Mesodermal cell (in vitro differentiated cells): Measurements from ENCODE around the gene ZBED3.
"Not testable (repeated sequence)": the region's sequence is repeated elsewhere in the genome, so short reads cannot be mapped to it uniquely, and the experiment has no call there.

Experiments
- H3K27ac ChIP-seq: 2 replicates; pipeline ENCODE4 v1.7.0; 2013; ENCODE audit warnings: mild to moderate bottlenecking, low read depth, low read length, moderate library complexity; ENCODE audit not compliant: severe bottlenecking
- H3K36me3 ChIP-seq: 2 replicates; pipeline ENCODE4 v1.7.1; 2013; ENCODE audit warnings: mild to moderate bottlenecking, low read length, moderate library complexity; ENCODE audit not compliant: control insufficient read depth, insufficient read depth
- H3K4me1 ChIP-seq: one replicate; pipeline ENCODE4 v1.7.1; 2013; ENCODE audit warnings: mild to moderate bottlenecking, low read length; ENCODE audit not compliant: insufficient read depth, control insufficient read depth, poor library complexity, severe bottlenecking
- H3K4me3 ChIP-seq: 2 replicates; pipeline ENCODE4 v1.7.0; 2013; ENCODE audit warnings: low read length, control low read depth, mild to moderate bottlenecking; ENCODE audit not compliant: insufficient read depth, poor library complexity, severe bottlenecking; ENCODE audit errors: extremely low read depth
- H3K9me3 ChIP-seq: 2 replicates; pipeline ENCODE4 v1.7.1; 2013; ENCODE audit warnings: mild to moderate bottlenecking, low read length, moderate library complexity; ENCODE audit not compliant: control insufficient read depth
- WGBS, 2 experiments: methylation state at CpG; one replicate each; pipeline ENCODE4 v1.1.5; 2013; ENCODE audit warnings: missing lambda C conversion rate in 2 of 2; ENCODE audit not compliant: insufficient coverage in 2 of 2; 5-methylcytosine and 5-hydroxymethylcytosine counted together

The ZBED3 gene

DNA sequence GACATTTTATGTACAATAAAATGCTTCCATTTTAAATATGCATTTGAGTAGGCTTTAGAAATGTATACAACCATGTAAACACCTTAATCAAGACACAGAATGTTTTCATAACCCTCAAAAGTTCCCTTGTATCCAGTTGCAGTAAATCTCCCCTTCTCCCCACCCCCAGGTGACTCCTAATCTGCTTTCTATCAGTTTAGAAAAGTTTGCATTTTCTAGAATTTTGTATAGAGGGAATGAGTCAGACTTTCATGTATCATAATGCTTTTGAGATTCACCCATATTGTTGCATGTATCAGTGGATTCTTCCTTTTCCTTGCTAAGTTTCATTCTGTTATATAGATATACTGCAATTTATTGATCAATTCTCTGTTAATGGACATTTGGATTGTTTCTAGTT lies 17.7 kb upstream of the ZBED3 start:
- Histone ChIP-seq H3K27ac (no peak overlapping the region), H3K9me3 (no peaks in the 10 kb centered on the region), H3K4me3 (no peak overlapping the region), H3K36me3 (no peaks in the 10 kb centered on the region), H3K4me1 (no peaks in the 10 kb centered on the region)

DNA sequence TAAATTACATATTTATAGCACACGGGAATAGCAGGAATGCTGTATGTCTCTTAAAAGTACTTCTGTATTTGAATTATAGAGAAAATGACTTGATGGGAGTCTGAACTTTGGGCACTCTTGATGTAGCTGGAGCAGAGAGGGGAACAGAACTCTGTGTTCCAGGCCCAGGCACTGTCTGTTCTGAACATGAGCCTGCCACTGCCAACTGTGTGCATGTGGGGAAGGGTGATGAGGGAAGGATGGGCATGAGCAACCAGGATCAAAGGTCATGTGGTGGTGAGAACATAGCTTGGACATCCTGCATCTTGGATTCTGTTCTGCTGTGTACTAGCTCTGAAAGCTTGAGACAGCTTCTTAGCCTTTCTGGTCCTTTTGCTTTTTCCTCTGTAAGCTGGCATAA lies 16.4 kb upstream of the ZBED3 start:
- WGBS, 2 experiments, result no CpG with 5 or more reads among the region's 1 CpG
- H3K27ac ChIP-seq, result no peak overlapping the region
- no peaks in the 10 kb centered on the region for H3K9me3 ChIP-seq
- no peak overlapping the region for H3K4me3 ChIP-seq
- H3K4me1 ChIP-seq, result no peaks in the 10 kb centered on the region
- H3K36me3 ChIP-seq, result no peaks in the 10 kb centered on the region

GRCh38 chr5:77102549-77102948 lies 15.5 kb upstream of the ZBED3 start:
- no peaks in the 10 kb centered on the region for H3K9me3 ChIP-seq
- no peaks in the 10 kb centered on the region for H3K36me3 ChIP-seq
- no peaks in the 10 kb centered on the region for H3K4me1 ChIP-seq
- no peak overlapping the region for H3K27ac ChIP-seq
- 92 to 98% methylated on average over 5 to 6 of the region's 7 CpGs for WGBS, 2 experiments
- no peak overlapping the region for H3K4me3 ChIP-seq

DNA sequence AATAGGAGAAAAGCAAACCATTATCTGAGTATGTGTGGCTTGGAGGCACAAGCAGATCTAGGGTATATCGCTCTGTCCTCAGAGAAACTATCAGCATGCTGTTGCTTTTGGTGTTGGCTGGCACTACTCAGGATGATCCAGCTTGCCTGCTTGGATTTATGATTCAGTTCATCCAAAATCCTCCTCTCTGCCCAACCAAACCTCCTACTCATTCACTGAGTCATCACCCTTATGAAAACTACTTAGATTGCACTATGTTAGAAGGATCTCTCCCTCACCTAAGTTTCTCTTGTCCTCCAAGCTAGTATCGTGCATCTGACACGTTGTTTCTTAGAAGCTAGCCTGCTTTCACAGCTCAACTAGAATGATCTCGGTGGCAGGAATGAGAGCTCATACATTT lies 14.2 kb upstream of the ZBED3 start:
- 93 to 100% methylated on average over 3 to 4 of the region's 4 CpGs for WGBS, 2 experiments
- Histone ChIP-seq H3K4me1 (no peaks in the 10 kb centered on the region), H3K4me3 (no peak overlapping the region), H3K36me3 (no peaks in the 10 kb centered on the region), H3K9me3 (no peaks in the 10 kb centered on the region), H3K27ac (no peak overlapping the region)

DNA sequence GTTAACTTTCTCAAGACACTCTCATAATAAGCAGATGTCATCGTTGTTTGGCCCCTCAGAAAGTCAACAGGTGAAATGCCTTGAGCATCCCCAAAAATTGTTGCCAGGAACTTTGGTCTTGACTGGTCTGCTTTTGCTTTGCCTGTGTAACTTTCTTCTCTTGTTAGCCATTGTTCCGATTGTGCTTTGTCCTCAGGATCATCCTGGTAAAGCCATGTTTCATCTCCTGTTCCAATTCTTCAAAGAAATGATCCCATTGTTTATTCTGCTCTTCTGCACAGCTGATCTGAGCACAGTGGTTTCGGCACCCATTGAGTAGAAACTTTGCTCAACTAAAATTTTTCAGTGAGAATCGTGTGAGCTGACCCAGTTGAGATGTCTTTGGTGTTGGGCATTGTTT lies 8.1 kb upstream of the ZBED3 start:
- H3K4me1 ChIP-seq, result no peaks in the 10 kb centered on the region
- H3K9me3 ChIP-seq, result no peaks in the 10 kb centered on the region
- no peaks in the 10 kb centered on the region for H3K36me3 ChIP-seq
- 80 to 98% methylated on average over 3 to 4 of the region's 4 CpGs for WGBS, 2 experiments
- no peak overlapping the region for H3K27ac ChIP-seq
- H3K4me3 ChIP-seq, result no peak overlapping the region

GRCh38 chr5:77087484-77088261 lies 588 bp upstream of the ZBED3 start:
- peak overlapping the region; percentile 67 for H3K4me3 ChIP-seq
- H3K4me1 ChIP-seq, result peaks cover 4% of the 10 kb centered on the region
- peak overlapping the region; percentile 93 for H3K27ac ChIP-seq
- H3K36me3 ChIP-seq, result no peaks in the 10 kb centered on the region
- WGBS, 2 experiments, result 74 to 80% methylated on average over 14 to 16 of the region's 16 CpGs
- H3K9me3 ChIP-seq, result peaks cover 5% of the 10 kb centered on the region

- Histone ChIP-seq H3K4me3 (peak overlapping the region; percentile 67), H3K9me3 (peaks cover 5% of the 10 kb centered on the region), H3K36me3 (no peaks in the 10 kb centered on the region), H3K27ac (peak overlapping the region; percentile 93), H3K4me1 (peaks cover 4% of the 10 kb centered on the region)
- WGBS, 2 experiments, result 0% methylated on average over 2 to 3 of the region's 6 CpGs
These were observed 757 bp downstream of the ZBED3 start for GRCh38 chr5:77086368-77086688.

- H3K4me1 ChIP-seq, result peaks cover 4% of the 10 kb centered on the region
- no peaks in the 10 kb centered on the region for H3K9me3 ChIP-seq
- no peaks in the 10 kb centered on the region for H3K36me3 ChIP-seq
- H3K27ac ChIP-seq, result no peak overlapping the region
- no peak overlapping the region for H3K4me3 ChIP-seq
- WGBS, 2 experiments, result 90 to 92% methylated on average over 3 of the region's 6 CpGs
These were observed 4.0 kb downstream of the ZBED3 start for GRCh38 chr5:77083088-77083487.

- no peaks in the 10 kb centered on the region for H3K4me1 ChIP-seq
- WGBS, 2 experiments, result no CpG with 5 or more reads among the region's 1 CpG
- no peaks in the 10 kb centered on the region for H3K9me3 ChIP-seq
- H3K4me3 ChIP-seq, result no peak overlapping the region
- no peaks in the 10 kb centered on the region for H3K36me3 ChIP-seq
- no peak overlapping the region for H3K27ac ChIP-seq
These were observed 4.8 kb downstream of the ZBED3 start for GRCh38 chr5:77082280-77082679.

DNA sequence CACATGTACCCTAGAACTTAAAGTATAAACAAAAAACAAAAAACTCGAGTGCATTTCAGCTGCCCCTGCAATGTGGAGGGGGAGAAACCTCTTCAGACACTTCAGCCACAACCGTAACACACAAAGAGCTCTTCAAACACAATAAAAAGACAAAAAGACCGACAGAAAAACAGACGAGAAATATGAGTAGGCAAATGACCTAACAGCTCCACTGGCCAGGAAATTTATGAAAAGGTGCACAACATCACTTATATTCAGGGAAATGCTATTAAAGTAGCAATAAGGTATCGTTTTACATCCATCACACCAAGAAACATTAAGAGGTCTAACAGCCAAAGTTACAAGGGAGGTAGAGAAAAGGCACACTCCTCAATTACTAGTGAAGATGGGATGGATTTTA lies 6.2 kb downstream of the ZBED3 start:
- Histone ChIP-seq H3K4me3 (no peak overlapping the region), H3K27ac (no peak overlapping the region), H3K36me3 (no peaks in the 10 kb centered on the region), H3K9me3 (no peaks in the 10 kb centered on the region), H3K4me1 (no peaks in the 10 kb centered on the region)
- 94% methylated on average over 3 of the region's 5 CpGs; no CpG with 5 or more reads in 1 of the 2 experiments for WGBS, 2 experiments

DNA sequence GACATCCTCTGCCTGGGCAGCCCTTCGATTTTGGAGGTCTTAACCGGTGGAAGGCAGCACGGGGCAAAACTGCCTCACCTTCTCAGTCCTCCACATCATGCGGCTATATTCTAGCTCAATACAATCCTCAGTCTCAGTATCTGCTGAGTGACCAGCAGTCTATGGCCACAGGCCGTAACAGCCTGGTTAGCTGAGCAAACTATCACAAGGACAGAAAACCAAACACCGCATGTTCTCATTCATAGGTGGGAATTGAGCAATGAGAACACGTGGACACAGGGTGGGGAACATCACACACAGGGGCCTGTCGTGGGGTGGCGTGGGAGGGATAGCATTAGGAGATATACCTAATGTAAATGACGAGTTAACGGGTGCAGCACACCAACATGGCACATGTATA lies 6.6 kb downstream of the ZBED3 start:
- H3K9me3 ChIP-seq, H3K4me3 ChIP-seq, H3K27ac ChIP-seq, H3K36me3 ChIP-seq, H3K4me1 ChIP-seq: not testable (repeated sequence)
- WGBS, 2 experiments, result 87 to 91% methylated on average over 4 to 9 of the region's 11 CpGs
